GM19455 (cell line): ENCODE data around the gene ELMO2.

Source experiments
- ATAC-seq: cut with Tn5 transposase; IDR thresholded peaks from one replicate; pipeline ENCODE4 v1.9.1; 2021; ENCODE audit not compliant: unreplicated experiment

The ELMO2 gene

DNA sequence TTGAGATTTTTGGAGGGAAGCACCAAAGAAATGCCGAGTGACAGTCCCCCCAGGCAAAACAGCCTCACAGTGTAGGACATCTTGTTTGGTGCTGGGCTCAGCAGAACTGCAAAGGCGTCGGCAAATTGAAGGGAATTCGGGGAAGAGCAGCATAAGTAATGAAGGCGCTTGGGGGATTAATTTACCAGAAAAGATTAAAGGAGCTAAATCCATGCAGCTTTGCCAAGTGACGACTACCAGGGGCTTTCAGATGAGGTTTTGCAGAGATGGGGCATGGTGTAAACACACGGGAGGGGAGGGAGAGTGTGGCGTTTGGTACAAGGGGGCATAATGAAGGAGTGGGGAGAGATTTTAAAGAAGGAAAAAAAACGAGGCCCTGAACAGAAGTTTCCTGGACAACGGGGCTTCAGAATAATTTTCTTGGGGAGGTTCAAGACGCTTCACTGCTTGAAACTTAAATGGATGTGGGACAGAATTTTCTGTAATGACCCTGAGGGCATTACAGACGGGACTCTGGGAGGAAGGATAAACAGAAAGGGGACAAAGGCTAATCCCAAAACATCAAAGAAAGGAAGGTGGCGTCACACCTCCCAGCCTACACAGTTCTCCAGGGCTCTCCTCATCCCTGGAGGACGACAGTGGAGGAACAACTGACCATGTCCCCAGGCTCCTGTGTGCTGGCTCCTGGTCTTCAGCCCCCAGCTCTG is 52.8 kb downstream of the ELMO2 start:
- no peak for ATAC-seq

DNA sequence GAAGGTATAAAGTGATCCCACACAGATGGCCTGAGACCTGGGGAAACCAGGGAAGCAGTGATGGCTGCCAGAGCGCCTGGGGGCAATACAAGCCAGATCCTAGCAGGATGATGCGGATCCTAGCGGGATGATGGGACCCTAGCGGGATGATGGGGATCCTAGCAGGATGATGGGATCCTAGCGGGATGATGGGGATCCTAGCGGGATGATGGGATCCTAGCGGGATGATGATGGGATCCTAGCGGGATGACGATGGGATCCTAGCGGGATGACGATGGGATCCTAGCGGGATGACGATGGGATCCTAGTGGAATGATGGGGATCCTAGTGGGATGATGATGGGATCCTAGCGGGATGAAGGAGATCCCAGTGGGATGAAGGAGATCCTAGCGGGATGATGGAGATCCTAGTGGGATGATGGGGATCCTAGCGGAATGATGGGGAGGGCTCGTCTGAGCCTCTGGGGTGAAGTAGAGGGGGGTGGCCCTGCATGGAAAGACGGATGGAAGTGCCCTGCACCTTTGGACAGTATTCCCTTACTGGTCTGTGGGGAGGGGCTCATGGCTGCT is 54.0 kb downstream of the ELMO2 start:
- ATAC-seq = no peak

DNA sequence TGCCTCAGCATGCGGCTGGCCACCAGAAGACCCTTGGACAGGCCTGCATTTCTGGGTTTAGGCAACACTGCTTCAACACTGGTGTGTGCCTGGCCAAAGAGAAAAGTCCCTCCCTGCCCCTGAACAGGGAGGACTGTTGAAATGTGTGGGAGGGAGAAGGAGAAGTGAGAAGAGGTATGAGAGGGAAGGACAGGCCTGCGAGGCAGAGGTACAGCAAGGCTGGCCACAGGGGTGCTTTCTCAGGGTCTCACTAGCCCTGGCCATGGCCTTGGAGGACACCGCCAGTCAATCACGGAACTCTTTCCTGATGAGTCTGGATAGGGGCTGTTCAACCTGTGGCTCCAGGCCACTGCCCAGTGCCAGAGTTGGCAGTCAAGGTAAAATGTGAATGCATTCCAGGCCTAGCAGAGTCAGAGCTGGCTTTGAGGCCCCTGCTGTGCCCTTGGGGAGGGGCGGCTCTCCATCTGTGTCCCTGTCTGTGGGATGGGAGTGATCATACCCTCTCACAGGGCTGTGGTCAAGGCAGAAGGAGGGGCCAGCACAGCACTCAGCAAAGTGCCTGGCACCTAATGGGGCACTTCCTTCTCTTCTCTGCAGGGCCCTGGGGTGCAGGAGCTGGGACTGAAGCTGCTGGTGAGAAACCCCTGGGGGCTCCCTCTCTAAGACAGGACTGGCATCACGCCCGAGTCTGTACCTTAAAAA is 54.9 kb downstream of the ELMO2 start:
- no peak for ATAC-seq

DNA sequence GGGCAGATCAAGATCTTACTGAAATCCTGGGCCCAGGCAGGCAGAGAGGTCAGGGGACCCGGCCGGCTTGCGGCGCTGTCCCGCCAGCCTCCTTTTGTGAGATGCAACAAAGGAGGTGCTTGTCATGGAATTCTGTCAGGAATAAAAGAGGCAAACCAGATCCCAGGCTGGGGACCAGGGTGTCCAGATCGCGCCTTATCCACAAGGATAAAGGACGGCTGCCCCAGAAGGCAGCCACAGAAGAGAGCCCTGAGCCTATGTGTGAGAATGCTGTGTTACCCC is 55.5 kb downstream of the ELMO2 start:
- no peak for ATAC-seq

DNA sequence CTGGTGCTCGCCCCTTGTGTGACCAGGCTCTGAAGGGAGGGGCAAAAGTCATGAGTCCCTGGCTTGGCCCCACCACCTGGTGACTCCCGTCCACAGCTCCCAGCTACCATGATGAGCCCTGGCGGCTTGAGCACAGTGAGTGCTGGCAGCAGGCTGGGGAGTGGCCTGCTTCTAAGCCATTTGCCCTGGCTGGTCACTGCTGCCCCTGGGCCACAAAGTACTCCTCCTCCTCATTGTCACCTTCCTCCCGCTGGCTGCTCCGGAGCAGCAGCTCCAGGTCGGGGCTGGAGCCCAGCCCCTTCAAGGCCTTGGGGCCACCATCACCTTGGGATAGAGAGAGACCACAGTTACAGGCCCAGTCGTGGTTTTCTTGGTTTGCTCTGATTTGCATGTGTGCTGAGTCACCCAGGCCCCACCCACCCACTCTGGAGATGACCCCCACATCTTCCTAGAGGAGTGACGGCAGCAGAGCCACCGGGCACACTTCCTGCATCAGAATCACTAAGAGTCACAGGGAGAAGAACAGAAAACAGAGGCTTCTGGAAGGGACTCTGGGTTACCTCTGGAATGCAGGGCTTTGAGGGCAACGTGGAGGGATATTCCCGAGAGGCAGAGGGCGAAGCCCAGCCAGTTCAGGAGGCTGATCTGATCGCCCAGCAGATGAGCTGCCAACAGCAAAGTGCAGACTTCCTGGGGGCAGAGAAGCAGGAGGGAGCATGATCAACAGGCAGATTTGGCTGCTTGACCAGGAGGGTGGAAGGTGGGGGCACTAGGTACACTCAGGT is 56.0 kb downstream of the ELMO2 start:
- ATAC-seq = no peak

DNA sequence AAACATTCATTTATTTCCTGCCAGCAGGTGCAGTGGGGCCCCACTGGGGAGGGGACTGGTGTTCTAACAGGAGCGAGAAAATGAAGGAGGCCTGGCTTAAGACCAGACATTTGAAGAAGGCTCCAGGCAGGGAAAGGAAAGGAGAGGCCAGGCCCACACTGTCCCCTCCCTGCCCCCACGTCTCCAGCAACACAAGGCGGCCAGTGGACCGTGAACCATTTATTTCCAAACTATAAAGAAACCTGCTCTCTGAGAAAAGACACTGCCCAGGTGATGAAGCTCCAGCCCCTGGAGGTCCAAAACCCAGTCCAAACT is 56.7 kb downstream of the ELMO2 start:
- ATAC-seq = no peak

DNA sequence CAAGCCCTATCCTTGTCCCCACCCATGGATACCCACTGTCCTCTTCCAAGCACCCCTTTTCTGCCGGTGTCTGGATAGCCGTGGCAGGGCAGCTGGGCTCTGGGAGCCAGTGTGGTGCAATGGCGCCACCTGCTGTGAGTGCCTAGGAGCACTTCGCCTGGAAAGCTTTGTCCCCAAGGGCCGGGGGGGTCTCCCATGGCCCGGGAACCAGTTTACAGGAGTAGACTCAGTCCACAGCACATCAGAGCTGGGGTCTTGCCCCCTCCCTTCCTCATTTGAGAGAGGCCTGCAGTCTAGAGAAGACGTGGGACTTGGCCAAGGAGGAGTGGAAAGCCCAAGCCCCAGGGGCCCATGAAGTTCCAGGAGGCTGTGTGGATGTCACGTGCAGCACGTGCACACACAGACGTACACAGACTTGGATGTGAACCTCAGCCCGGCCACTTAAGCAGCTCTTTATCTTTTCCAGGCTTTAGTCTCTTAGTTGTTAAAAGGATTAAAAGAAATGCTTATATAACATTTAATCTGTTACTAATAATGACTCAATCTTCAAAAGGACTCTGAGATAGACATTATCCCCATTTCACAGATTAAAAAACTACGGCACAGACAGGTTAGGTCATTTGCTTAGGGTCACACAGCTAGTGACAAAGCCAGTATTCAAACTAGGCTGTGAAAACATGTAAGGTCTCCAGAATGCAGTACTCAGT is 57.2 kb downstream of the ELMO2 start:
- no peak for ATAC-seq

DNA sequence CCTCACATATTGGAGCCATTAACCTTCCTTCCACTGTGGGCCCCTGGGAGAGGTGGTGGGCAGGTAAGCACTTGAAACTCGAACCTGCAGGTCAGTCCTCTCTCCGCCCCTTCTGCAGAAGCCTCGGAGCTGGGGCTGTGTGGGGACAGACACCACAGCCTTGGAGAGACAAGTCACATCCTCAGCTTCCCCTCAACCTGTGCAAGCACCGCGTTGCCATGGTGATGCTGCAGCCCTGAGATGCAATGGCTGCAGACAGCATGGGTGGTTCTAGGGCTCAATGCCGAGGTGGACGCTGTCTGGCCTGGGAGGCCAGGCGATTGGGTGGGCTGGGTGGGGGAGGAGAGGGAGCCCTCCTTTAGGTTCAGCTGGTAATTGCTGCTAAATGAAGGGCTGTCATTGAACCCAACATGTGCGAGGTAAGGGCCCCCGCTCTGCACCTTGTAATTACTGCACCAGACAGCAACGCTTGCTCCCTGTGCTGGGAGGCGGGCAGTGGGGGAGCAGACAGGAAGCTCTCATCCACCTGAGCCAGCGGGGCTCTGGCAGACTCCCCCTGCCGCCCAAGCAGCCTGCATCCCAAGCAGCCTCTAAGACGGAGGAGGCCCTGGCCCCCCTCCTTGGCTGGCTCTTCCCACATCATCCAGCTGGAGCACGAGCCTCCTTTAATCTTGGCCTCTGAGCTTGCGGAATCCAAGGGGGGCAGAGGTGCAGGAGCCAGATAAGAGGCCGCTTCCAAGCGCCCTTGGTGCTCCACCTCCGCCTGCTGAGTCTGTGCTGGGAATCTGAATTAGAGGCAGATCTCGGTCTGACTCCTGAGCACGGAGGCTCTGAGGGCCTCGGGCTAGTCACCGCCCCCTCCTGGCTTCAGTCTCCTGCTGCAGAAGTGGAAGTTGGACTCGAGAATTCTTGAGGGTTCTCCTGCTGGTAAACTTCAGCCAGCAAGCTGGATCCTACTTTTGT is 58.3 kb downstream of the ELMO2 start:
- ATAC-seq = no peak

DNA sequence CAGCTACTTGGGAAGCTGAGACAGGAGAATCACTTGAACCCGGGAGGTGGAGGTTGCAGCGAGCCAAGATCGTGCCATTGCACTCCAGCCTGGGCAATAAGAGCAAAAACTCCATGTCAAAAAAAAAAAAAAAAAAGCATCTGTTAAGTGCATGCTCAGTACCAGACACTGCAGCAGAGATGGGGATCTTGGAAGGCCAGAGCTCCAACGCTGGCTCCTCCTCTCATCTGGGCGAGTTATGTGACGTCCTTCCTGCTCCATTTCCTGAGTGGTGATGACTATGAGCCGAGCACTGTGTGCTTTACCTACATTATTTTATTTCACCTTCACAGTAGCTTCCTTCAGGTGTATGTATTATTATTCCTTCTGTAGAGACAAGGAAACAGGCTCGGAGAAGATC is 59.6 kb downstream of the ELMO2 start:
- ATAC-seq = no peak

DNA sequence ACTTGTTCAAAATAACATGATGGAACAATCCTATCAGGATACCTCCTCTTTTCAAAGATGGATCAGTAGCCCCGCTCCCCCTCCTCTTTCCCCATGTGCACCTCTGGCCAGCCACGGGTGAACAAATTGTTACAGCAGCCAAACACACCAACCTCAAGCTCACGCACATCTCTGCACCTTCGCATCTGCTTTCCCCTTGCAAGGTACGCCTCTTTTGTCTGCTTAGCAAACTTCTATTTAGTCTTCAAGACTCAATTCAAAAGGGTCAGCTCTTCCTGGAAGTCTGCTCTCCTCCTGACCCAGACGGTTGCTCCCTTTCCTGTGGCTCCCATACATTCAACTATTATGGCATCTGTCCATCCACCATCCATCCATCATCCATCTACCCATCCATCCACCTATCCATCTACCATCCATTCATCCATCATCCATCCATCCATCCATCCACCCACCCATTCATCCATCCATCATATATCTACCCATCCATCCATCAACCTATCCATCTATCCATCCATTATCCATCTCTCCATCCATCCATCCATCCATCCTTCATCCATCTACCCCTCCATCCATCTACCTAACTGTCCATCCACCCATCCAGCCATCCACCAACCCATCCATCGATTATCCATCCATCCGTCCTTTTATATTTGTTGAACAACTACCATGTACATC is 61.8 kb downstream of the ELMO2 start:
- ATAC-seq = no peak

DNA sequence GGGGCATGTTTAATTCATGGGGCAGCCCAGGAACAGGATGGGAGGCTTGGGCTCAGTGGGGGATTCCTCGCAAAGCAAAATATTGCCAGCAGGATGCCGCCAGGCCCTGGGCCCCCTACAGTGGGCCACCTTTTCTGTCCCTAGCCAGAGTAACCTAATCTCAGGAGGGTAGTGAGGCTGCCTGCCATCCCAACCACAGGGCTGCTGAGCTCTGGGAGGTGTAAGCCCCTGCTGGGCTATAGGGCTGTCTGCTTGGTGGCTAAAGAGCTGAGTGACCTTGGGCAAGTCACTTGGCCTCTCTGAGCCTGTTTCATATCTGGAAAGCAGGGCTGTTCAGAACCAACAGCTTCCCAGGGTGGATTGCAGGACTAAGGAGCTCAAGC is 62.4 kb downstream of the ELMO2 start:
- ATAC-seq = no peak

DNA sequence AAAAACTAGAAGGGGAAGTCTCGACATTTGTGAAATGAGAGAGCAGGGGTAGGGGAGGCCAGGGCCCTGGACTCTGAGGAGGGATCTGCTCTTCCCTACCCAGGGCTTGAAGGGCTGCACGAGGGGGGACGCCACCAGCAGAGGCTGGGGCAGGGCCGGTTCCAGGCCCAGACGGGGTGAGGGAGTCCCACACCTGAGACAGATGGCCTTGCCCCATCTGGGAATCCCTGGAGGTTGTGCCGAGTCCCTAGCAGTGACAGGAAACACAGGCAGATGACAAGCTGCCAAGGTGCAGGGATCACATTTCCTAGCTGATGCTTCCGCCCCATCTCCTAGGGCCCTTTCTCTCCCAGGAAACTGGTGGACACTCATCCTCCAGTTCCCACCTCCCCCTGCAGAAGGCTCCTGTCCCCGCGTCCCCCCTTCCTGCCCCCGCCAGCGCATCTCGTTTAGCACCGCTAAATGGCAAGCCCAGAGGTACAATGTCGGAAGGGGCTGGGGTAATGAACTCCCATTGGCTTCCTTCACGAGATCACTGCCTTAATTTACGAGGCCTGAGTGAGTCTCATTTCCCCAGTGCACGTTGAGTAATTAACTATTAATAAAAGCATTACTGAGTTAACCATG is 63.0 kb downstream of the ELMO2 start:
- no peak for ATAC-seq

DNA sequence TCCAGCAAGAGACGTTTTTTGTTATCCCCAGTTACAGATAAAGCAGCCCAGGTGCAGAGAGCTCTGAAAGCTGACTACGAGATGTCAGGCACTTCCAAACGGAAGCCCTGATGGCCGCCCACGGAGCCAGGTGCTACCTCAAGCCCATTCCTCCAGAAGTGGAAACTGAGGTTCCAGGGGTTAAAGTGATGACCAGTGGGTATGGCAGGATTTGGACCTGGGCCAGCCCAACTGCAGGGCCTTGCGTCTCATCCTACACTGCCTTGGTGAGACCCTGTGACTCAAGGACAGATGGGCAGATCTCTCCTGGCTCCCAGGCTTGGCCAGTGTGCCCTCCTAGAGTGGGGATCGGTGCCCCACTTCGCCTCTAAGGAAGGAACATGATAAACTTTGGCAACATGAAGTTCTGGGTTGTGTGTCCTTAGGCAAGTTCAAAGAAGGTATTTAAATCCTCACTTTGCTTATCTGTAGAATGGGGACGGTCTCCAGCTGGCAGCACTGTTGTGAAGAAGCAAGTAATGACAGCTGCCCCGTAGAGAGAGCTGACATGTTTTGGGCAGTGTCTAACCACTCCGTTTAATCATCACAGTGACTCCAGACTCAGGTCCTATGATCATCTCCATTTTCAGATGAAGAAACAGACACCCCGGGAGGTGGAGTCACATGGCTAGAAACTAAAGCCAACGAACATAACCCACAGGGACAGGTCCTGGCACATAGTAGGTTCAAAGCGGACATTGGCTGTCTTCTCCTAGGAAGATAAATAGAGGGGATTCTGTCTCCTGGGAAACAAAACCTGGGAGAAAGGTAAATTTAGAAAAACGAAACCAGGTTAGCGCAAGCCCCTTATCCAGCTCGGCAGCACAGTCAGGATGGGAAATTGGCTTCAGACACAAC is 63.7 kb downstream of the ELMO2 start:
- no peak for ATAC-seq

DNA sequence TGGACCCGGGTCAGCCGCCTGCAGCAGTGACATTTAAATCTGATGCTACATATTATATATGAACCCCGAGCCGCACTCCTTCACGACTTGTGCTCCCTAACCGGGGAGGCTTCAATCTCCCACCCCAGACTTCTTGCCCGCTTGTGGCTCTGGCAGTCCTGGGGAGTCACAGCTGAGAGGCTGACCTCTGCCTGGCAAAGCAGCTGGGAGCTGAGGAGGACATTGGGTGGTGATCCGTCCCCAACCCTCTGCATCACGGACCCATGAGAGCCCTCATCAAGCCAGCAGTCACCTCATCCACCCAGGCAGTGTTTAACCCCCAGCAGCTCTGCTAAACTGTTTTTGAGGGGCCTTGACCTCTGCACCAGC is 64.4 kb downstream of the ELMO2 start:
- ATAC-seq = no peak

DNA sequence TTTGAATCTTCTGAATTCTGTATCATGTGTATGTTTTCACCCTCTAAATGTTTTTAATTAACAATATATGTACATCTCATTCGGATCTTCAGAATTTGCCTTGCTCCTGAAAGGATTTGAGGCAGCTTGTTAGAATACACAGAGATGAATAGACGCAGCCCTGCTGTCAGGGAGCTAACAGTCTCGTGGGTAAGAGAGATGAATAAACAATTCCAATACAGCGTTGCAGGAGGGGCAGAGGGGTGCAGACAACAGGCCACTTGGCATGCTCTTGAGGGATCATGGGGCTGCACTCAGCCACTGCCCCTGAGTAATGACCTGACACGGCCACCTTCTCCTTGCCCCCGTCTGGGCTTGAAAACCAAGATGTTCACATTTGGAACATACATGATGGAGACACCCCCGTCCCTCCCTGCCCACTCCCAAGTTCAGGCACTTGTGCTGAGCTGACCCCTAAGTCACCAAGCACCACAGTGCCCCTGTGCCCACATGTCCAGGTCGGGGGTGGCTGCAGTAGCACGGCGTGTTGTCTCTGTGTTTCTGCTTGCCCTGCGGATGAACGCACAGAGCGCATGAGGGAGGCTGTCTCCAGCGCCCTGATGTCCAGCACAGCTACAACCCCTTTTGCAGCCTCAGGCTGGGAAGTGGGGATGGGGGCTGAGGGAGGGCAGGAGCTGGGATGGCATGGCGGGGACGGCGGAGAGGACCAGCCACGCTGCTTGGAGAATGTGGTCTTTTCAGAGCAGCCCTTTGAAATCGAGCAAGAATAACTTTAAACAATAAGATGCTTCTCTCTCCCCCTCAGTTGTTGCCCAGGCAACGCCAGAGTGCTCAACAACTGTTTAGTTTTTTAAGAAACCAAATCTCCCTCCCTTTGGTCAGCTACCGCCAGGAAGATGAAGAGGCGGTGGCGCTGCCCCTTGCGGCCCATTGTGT is 65.1 kb downstream of the ELMO2 start:
- ATAC-seq = no peak

DNA sequence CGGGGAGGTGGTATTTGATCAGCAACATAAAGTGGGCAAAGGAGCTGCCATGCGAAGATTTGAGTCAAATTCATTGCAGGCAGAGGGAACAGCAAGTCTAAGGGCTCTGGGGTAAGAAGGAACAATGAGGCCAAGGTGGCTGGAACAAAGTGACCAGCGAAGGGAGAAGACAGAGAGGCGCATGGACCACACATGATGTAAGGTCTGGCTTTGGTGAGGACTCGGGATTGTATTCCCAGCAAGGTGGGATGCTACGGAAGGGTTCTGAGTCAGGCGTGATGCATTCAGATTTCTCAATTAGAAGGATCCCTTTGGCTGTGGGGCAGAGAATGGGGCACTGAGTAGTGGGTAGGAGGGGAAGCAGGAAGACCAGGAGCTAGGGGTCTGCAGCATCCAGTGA is 67.4 kb downstream of the ELMO2 start:
- no peak for ATAC-seq

DNA sequence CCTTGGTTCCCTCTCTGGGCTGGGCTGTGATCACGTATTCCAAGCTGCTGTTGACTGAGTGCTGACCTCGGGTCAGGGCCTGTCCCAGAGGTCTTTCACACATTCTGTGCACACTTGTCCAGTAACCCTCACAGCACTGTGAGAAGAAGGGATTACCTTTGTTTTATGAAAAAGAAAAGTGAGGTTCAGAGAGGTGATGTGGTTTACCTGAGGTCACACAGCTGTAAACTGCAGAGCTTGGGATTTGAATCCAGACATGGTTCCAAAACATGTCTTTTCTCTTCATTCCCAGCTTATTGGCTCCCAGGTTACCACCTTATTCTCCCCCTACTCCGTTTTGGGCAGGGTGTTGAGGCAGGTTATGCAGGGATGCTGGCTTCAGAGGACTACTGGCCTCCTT is 69.7 kb downstream of the ELMO2 start:
- ATAC-seq = no peak
